ENCODE measurements around the gene PLEKHM2. TPM values are rescaled to one million over a fixed set of nuclear protein-coding genes. Genes with fewer than 3 reads are reported as not detected.

PLEKHM2 gene
- total RNA-seq, 1 experiment from 2014 or later = 38.5 TPM

GRCh38 chr1:15640667-15641066 is 43.5 kb upstream of the PLEKHM2 start:
- ChIA-PET RAD21 (ENCODE audit: low non-redundant PET in 1 of 2, low total read pairs in 2 of 2, uncharacterized antibody in 2 of 2, unreplicated experiment in 2 of 2) (no interaction called here), POLR2A (no interaction called here), CTCF (no interaction called here)
- Histone ChIP-seq H3K9me3 (ENCODE audit: control insufficient read depth in 1 of 2, insufficient read depth in 1 of 2, low read depth in 1 of 2, low read length in 2 of 2) (no peaks in the 10 kb centered on the region), H3K4me1 (ENCODE audit: control insufficient read depth in 1 of 2, insufficient read depth in 2 of 2, low read length in 2 of 2) (no peaks in the 10 kb centered on the region), H3K27me3 (ENCODE audit: insufficient read depth, low read length) (no peaks in the 10 kb centered on the region), H3K4me2 (ENCODE audit: low read length) (no peak overlapping the region), H4K20me1 (ENCODE audit: insufficient read depth) (no peaks in the 10 kb centered on the region), H3K9ac (ENCODE audit: low read length) (no peak overlapping the region), H3K27ac (ENCODE audit: low read depth, low read length) (no peak overlapping the region), H2AFZ (ENCODE audit: low read depth, low read length, poor library complexity, severe bottlenecking) (no peak overlapping the region), H3K36me3 (ENCODE audit: control insufficient read depth in 1 of 2, insufficient read depth in 2 of 2, low read length in 2 of 2) (peaks cover 32 to 55% of the 10 kb centered on the region in 2 experiments), H3K4me3 (replicated peaks in 1 of 2; ENCODE audit: low read depth in 1 of 2, low read length in 2 of 2) (no peak overlapping the region), H3K79me2 (ENCODE audit: insufficient read depth, low read length) (peaks cover 5% of the 10 kb centered on the region; the same call in 1 of the 2 replicates), H3K9me2 (ENCODE audit: insufficient read depth) (no peaks in the 10 kb centered on the region)
- intact Hi-C loops (cut with micrococcal nuclease) = no loop called here
- DNase-seq (ENCODE audit: low read depth, low spot score) = no peak
- no peak for ATAC-seq
- BruUV-seq (replicated peaks) = no TSS peak
- TF ChIP-seq ZBTB33 (IDR thresholded peaks at IDR 0.05; ENCODE audit: extremely low read depth, insufficient replicate concordance, low read length) = no peak
- TF ChIP-seq SP1 (IDR thresholded peaks at IDR 0.05; ENCODE audit: low read depth) = no peak
- TF ChIP-seq EZH2 (IDR thresholded peaks at IDR 0.05) = no peak
- no peak for TF ChIP-seq TCF7L2 (IDR thresholded peaks at IDR 0.05; ENCODE audit: borderline replicate concordance, extremely low read depth, insufficient read depth, insufficient read length)
- no peak for TF ChIP-seq ATF3 (IDR thresholded peaks at IDR 0.05)
- no peak for TF ChIP-seq CTCF (IDR thresholded peaks at IDR 0.05 in 2 of 3, conservative IDR thresholded peaks at IDR 0.05 in 1 of 3; ENCODE audit: borderline replicate concordance in 1 of 3, insufficient read depth in 1 of 3, low read depth in 2 of 3, low read length in 2 of 3)
- TF ChIP-seq EGR1 (IDR thresholded peaks at IDR 0.05; ENCODE audit: low read depth) = no peak
- TF ChIP-seq FOSL1 (IDR thresholded peaks at IDR 0.05; ENCODE audit: low read depth) = no peak
- no peak for TF ChIP-seq POLR2A (IDR thresholded peaks at IDR 0.05; ENCODE audit: borderline replicate concordance, extremely low read depth, insufficient read depth, insufficient read length)
- no peak for TF ChIP-seq SIN3A (IDR thresholded peaks at IDR 0.05; ENCODE audit: low read depth)
- TF ChIP-seq CEBPB (IDR thresholded peaks at IDR 0.05; ENCODE audit: low read depth) = no peak

Data from HCT116 (cell line).